ENCODE data around the gene VSIR.

DNA sequence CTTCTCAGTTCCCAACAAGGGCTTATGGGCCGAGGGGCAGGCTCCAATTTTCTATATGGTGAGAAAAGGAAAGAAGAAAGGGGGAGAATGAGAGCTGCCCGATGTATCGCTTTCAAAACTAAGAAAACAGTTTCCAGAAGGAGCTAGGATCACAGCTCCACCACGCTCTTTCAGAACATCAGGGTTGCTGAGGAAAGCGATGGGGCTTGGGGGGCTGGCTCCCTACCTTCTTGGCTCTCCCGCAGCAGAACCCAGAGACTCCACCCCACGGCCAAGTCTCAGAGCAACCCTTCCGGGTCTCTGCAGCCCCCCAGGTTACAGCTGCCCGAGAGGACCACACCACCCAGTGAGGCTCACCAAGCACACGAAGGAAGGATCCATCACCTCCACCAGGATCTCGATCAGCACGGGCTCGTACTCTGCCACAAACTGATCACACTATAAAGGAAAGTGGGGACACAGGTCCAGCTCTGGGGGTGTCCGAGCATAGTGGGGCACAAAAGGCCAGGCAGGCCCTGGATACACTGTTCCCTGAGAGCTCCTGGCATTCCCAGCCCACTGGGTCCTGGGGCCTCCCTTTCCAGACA is 45.4 kb upstream of the VSIR start:
- no peak for TF ChIP-seq CTCF (IDR thresholded peaks at IDR 0.05; ENCODE audit: insufficient read depth, low read length, poor library complexity, severe bottlenecking)
- TF ChIP-seq EZH2phosphoT487 (conservative IDR thresholded peaks at IDR 0.05; ENCODE audit: low read length): no peak
